Measurements from ENCODE around the gene SLC39A11. TPM values are rescaled to one million over a fixed set of nuclear protein-coding genes. Genes with fewer than 3 reads are reported as not detected.
A peak's percentile ranks its signal among the peaks of the same experiment; 100 is the strongest.

SLC39A11 gene
- total RNA-seq, 2 donors from 2014 or later, result 18.1 to 20.1 TPM

DNA sequence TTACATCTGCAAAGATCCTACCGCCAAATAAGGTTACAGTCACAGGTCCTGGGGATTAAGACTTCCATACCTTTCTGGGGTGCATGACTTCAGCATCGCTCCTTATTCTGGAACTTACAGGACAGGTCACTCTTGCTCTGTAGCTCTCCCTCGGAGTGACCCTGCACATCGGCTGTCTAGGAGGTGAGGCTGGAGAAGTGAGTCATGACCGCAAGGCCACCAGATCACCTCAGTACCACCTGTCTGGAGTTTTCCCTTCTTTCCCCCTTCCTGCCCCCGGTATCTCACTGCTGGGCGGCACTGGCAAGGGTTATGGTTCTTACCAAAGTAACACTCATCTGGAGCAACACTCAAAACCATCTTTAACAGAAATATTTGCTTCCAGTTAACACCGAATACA, 374.8 kb downstream of the SLC39A11 start:
- Mint-ChIP-seq H3K36me3 (ENCODE audit: low read depth) (no peaks in the 10 kb centered on the region), H3K27ac (no peak overlapping the region), H3K4me1 (peaks cover 5% of the 10 kb centered on the region), H3K9me3 (no peaks in the 10 kb centered on the region), H3K4me3 (no peak overlapping the region), H3K27me3 (ENCODE audit: insufficient read depth) (peaks cover 3% of the 10 kb centered on the region)
- no peaks in the 10 kb centered on the region for H3K4me1 ChIP-seq (ENCODE audit: control insufficient read depth, insufficient read depth, low read length)
- H3K27ac ChIP-seq (ENCODE audit: low read depth, low read length), result no peak overlapping the region
- H3K36me3 ChIP-seq (ENCODE audit: control insufficient read depth, insufficient read depth, low read length), result no peaks in the 10 kb centered on the region
- 94 to 100% methylated on average over 5 to 8 of the region's 8 CpGs for WGBS, 2 experiments (ENCODE audit: insufficient coverage in 1 of 2, insufficient read length in 1 of 2)
- TF ChIP-seq, protein P1, sequence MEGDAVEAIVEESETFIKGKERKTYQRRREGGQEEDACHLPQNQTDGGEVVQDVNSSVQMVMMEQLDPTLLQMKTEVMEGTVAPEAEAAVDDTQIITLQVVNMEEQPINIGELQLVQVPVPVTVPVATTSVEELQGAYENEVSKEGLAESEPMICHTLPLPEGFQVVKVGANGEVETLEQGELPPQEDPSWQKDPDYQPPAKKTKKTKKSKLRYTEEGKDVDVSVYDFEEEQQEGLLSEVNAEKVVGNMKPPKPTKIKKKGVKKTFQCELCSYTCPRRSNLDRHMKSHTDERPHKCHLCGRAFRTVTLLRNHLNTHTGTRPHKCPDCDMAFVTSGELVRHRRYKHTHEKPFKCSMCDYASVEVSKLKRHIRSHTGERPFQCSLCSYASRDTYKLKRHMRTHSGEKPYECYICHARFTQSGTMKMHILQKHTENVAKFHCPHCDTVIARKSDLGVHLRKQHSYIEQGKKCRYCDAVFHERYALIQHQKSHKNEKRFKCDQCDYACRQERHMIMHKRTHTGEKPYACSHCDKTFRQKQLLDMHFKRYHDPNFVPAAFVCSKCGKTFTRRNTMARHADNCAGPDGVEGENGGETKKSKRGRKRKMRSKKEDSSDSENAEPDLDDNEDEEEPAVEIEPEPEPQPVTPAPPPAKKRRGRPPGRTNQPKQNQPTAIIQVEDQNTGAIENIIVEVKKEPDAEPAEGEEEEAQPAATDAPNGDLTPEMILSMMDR (conservative IDR thresholded peaks at IDR 0.05), result no peak
- no peak overlapping the region for H3K4me3 ChIP-seq (ENCODE audit: low read length)
- no peak overlapping the region for H3K9ac ChIP-seq (ENCODE audit: extremely low read depth, low read length, poor library complexity, severe bottlenecking)
- no peaks in the 10 kb centered on the region for H3K9me3 ChIP-seq (ENCODE audit: control insufficient read depth, low read length)
- no peak for DNase-seq
- H3K27me3 ChIP-seq (ENCODE audit: control insufficient read depth, insufficient read depth, low read length, poor library complexity, severe bottlenecking), result no peaks in the 10 kb centered on the region

DNA sequence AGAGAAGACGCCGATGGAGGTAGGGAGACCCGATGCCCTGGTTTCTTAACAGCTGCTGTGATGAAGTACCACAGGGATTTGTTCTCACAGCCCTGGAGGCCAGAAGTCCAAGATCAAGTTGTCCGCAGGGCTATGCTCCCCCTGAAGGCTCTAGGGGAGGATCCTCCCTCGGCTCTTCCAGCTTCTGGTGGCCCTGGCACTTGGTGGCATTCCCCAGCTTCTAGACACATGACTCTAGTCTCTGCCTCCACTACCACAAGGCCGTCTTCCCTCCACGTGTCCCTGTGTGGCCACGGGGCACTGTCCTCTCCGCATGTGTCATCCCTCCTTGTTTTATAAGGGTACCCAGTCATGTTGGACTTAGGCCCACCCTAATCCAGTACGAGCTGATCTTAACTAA, 375.2 kb downstream of the SLC39A11 start:
- H3K4me1 ChIP-seq (ENCODE audit: control insufficient read depth, insufficient read depth, low read length), result no peaks in the 10 kb centered on the region
- no peak overlapping the region for H3K4me3 ChIP-seq (ENCODE audit: low read length)
- no peaks in the 10 kb centered on the region for H3K9me3 ChIP-seq (ENCODE audit: control insufficient read depth, low read length)
- no peaks in the 10 kb centered on the region for H3K9me3 Mint-ChIP-seq
- no peaks in the 10 kb centered on the region for H3K36me3 Mint-ChIP-seq (ENCODE audit: low read depth)
- 94 to 95% methylated on average over 10 of the region's 10 CpGs for WGBS, 2 experiments (ENCODE audit: insufficient coverage in 1 of 2, insufficient read length in 1 of 2)
- peaks cover 3% of the 10 kb centered on the region for H3K27me3 Mint-ChIP-seq (ENCODE audit: insufficient read depth)
- no peak overlapping the region for H3K27ac Mint-ChIP-seq
- no peak overlapping the region for H3K9ac ChIP-seq (ENCODE audit: extremely low read depth, low read length, poor library complexity, severe bottlenecking)
- TF ChIP-seq, protein P1 (conservative IDR thresholded peaks at IDR 0.05), result no peak
- H3K27me3 ChIP-seq (ENCODE audit: control insufficient read depth, insufficient read depth, low read length, poor library complexity, severe bottlenecking), result no peaks in the 10 kb centered on the region
- H3K4me1 Mint-ChIP-seq, result peaks cover 8% of the 10 kb centered on the region
- H3K36me3 ChIP-seq (ENCODE audit: control insufficient read depth, insufficient read depth, low read length), result no peaks in the 10 kb centered on the region
- DNase-seq, result no peak
- H3K27ac ChIP-seq (ENCODE audit: low read depth, low read length), result no peak overlapping the region
- no peak overlapping the region for H3K4me3 Mint-ChIP-seq

DNA sequence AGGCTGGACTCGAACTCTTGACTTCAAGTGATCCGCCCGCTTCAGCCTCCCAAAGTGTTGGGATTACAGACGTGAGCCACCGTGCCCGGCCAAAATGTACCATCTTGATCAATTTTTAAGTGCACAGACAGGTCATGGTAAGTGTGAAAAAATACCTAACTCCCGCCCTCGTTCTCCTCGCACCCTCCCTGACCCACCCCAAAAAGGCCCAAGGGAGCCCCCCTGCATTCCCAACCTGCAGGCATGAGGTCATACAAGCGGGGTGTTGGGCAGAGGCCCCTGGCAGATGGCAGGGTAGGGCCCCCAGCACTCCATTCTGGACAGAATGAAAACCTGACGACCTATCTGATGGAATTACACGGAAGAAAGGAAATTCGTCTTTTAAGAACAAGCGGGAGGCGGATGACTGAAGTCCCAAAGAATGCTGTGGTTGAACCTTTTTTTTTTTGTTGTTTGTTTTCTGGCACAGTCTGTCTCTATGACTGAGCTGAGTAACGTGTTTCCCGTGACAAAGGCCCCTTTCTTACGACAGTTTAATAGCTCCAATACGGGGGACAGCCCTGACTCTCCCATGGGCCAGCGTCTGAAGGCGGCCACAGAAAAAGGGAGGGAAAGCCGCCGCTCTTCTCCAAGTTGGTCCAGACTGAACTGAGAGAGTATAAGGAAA, 376.4 kb downstream of the SLC39A11 start:
- H3K27me3 ChIP-seq (ENCODE audit: control insufficient read depth, insufficient read depth, low read length, poor library complexity, severe bottlenecking), result no peaks in the 10 kb centered on the region
- no peak overlapping the region for H3K27ac ChIP-seq (ENCODE audit: low read depth, low read length)
- no peak overlapping the region for H3K9ac ChIP-seq (ENCODE audit: extremely low read depth, low read length, poor library complexity, severe bottlenecking)
- H3K9me3 ChIP-seq (ENCODE audit: control insufficient read depth, low read length), result peaks cover 6% of the 10 kb centered on the region
- 87 to 91% methylated on average over 17 to 23 of the region's 23 CpGs for WGBS, 2 experiments (ENCODE audit: insufficient coverage in 1 of 2, insufficient read length in 1 of 2)
- no peaks in the 10 kb centered on the region for H3K36me3 Mint-ChIP-seq (ENCODE audit: low read depth)
- no peak overlapping the region for H3K4me3 Mint-ChIP-seq
- H3K36me3 ChIP-seq (ENCODE audit: control insufficient read depth, insufficient read depth, low read length), result no peaks in the 10 kb centered on the region
- no peaks in the 10 kb centered on the region for H3K4me1 ChIP-seq (ENCODE audit: control insufficient read depth, insufficient read depth, low read length)
- H3K27ac Mint-ChIP-seq, result peak overlapping the region; percentile 24
- no peak for DNase-seq
- H3K4me1 Mint-ChIP-seq, result peaks cover 12% of the 10 kb centered on the region
- no peak overlapping the region for H3K4me3 ChIP-seq (ENCODE audit: low read length)
- TF ChIP-seq, protein P1 (conservative IDR thresholded peaks at IDR 0.05), result no peak
- H3K27me3 Mint-ChIP-seq (ENCODE audit: insufficient read depth), result peaks cover 3% of the 10 kb centered on the region
- H3K9me3 Mint-ChIP-seq, result peaks cover 3% of the 10 kb centered on the region
